Nephron (organoid): ENCODE results near the gene DHRS3.
A peak's percentile ranks its signal among the peaks of the same experiment; 100 is the strongest.

Experiments used
- H3K27ac Mint-ChIP-seq, 3 experiments: 2 replicates each; pipeline ENCODE4 v1.8.0; 2020; ENCODE audit warnings: mixed read lengths in 3 of 3, mild to moderate bottlenecking in 2 of 3, moderate library complexity in 1 of 3
- H3K27me3 Mint-ChIP-seq: 2 replicates; pipeline ENCODE4 v1.8.0; 2021; ENCODE audit warnings: low read depth, mild to moderate bottlenecking, moderate library complexity, mixed read lengths
- H3K36me3 Mint-ChIP-seq: 2 replicates; pipeline ENCODE4 v1.8.0; 2020; ENCODE audit warnings: low read depth, mixed read lengths
- H3K4me1 Mint-ChIP-seq: 2 replicates; pipeline ENCODE4 v1.8.0; 2020; ENCODE audit warnings: mixed read lengths
- H3K4me3 Mint-ChIP-seq, 3 experiments: 2 replicates each; pipeline ENCODE4 v1.8.0; 2020; ENCODE audit warnings: mild to moderate bottlenecking in 3 of 3, mixed read lengths in 3 of 3, moderate library complexity in 2 of 3
- H3K9me3 Mint-ChIP-seq: 2 replicates; pipeline ENCODE4 v1.8.0; 2020; ENCODE audit warnings: mixed read lengths
- CTCF ChIP-seq, 3 experiments: fragments of 200-600 bp; sonication (generic); IDR thresholded peaks; one replicate each; pipeline ENCODE4 v1.5.0; 2021; ENCODE audit warnings: antibody characterized with exemption in 3 of 3; ENCODE audit not compliant: unreplicated experiment in 3 of 3

DHRS3 gene

GRCh38 chr1:12568009-12568767 lies 49.8 kb downstream of the DHRS3 start:
- Mint-ChIP-seq H3K4me3 (no peak overlapping the region), H3K4me1 (no peaks in the 10 kb centered on the region), H3K36me3 (peaks cover 77% of the 10 kb centered on the region), H3K9me3 (peaks cover 23% of the 10 kb centered on the region), H3K27ac (peak overlapping the region in 1 of 3 experiments; percentile 35), H3K27me3 (no peaks in the 10 kb centered on the region)
- no peak for TF ChIP-seq CTCF (IDR thresholded peaks at IDR 0.05; ENCODE audit: unreplicated experiment in 3 of 3)

- Mint-ChIP-seq H3K27me3 (no peaks in the 10 kb centered on the region), H3K4me1 (no peaks in the 10 kb centered on the region), H3K9me3 (peaks cover 30% of the 10 kb centered on the region), H3K27ac (peak overlapping the region; percentile 6 to 77 (median 30)), H3K4me3 (no peak overlapping the region), H3K36me3 (peaks cover 76% of the 10 kb centered on the region)
- TF ChIP-seq CTCF (IDR thresholded peaks at IDR 0.05; ENCODE audit: unreplicated experiment in 3 of 3): no peak
Observed at GRCh38 chr1:12567288-12567819, 50.7 kb downstream of the DHRS3 start.

GRCh38 chr1:12566484-12567287 lies 51.3 kb downstream of the DHRS3 start:
- TF ChIP-seq CTCF (IDR thresholded peaks at IDR 0.05; ENCODE audit: unreplicated experiment in 3 of 3): no peak
- H3K4me1 Mint-ChIP-seq: no peaks in the 10 kb centered on the region
- peaks cover 70% of the 10 kb centered on the region for H3K36me3 Mint-ChIP-seq
- H3K9me3 Mint-ChIP-seq: peaks cover 31% of the 10 kb centered on the region
- H3K4me3 Mint-ChIP-seq: no peak overlapping the region
- H3K27me3 Mint-ChIP-seq: no peaks in the 10 kb centered on the region
- peak overlapping the region; percentile 30 to 77 (median 38) for H3K27ac Mint-ChIP-seq

DNA sequence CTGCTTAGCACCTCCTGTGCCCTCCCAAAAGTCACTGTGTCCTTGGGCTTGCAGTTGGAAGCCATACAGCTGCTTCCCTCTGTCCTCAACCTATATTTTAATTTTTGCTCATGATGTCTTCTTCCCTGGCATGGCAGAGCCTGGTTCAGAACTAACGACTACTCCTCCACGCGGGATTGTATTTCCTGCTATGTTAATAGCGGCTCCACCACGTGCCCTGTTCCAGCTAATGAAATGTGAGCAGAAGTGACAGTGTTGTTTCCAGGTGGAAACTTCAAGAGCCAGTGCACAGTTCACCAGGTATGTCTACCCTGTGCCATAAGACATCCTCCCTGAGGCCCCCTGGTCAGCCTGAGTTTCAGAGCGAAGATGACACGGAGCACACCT lies 52.1 kb downstream of the DHRS3 start:
- Mint-ChIP-seq H3K36me3 (peaks cover 63% of the 10 kb centered on the region), H3K9me3 (peaks cover 31% of the 10 kb centered on the region)

More for the DNA sequence above, 52.1 kb downstream of the DHRS3 start:
- TF ChIP-seq CTCF (IDR thresholded peaks at IDR 0.05; ENCODE audit: unreplicated experiment in 3 of 3): no peak
- H3K4me1 Mint-ChIP-seq: no peaks in the 10 kb centered on the region
- H3K4me3 Mint-ChIP-seq: no peak overlapping the region
- H3K27ac Mint-ChIP-seq: peak overlapping the region; percentile 21 to 38 (median 29)
- H3K27me3 Mint-ChIP-seq: no peaks in the 10 kb centered on the region
